Keratinocyte (primary cell): Measurements from ENCODE around the gene ANKS6. TPM values are rescaled to one million over a fixed set of nuclear protein-coding genes. Genes with fewer than 3 reads are reported as not detected.
A peak's percentile ranks its signal among the peaks of the same experiment; 100 is the strongest.

Experiments
- DNase-seq: peaks from one replicate; pipeline ENCODE4 v3.0.0-alpha.2; 2011; ENCODE audit warnings: low read depth, missing footprints, low spot score
- FAIRE-seq: peaks from 2 replicates; lab custom pipeline; 2011; peaks lifted over from hg19 to GRCh38; lab: Jason Lieb, UNC
- H2AFZ ChIP-seq: 2 replicates; pipeline ENCODE4 v1.6.0; 2012; ENCODE audit warnings: low read length, control low read depth, inconsistent platforms; ENCODE audit not compliant: control insufficient read depth
- H3K27ac ChIP-seq: 2 replicates; pipeline ENCODE4 v1.5.1; 2011; ENCODE audit warnings: low read length; ENCODE audit not compliant: control insufficient read depth, insufficient read depth
- H3K27me3 ChIP-seq: 3 replicates; pipeline ENCODE4 v1.6.0; 2011; ENCODE audit warnings: low read length; ENCODE audit not compliant: control insufficient read depth, insufficient read depth; ENCODE audit errors: extremely low read depth
- H3K36me3 ChIP-seq, 2 experiments: 2 replicates in 1 of 2; 3 replicates in 1 of 2; pipeline ENCODE4 v1.5.1; 2011; ENCODE audit warnings: low read length in 2 of 2, mild to moderate bottlenecking in 1 of 2; ENCODE audit not compliant: control insufficient read depth in 2 of 2, insufficient read depth in 2 of 2; ENCODE audit errors: extremely low read depth in 1 of 2
- H3K4me1 ChIP-seq: 3 replicates; pipeline ENCODE4 v1.5.1; 2011; ENCODE audit warnings: low read length; ENCODE audit not compliant: control insufficient read depth, insufficient read depth; ENCODE audit errors: extremely low read depth
- H3K4me2 ChIP-seq: 3 replicates; pipeline ENCODE4 v1.6.0; 2011; ENCODE audit warnings: low read depth, low read length; ENCODE audit not compliant: control insufficient read depth, insufficient read depth; ENCODE audit errors: extremely low read depth
- H3K4me3 ChIP-seq, 3 experiments: fragments of 200-600 bp in 1 of 3; sonication (generic) in 1 of 3; 2 replicates in 2 of 3; 3 replicates in 1 of 3; pipeline ENCODE4 v1.5.1; 2011 to 2016; ENCODE audit warnings: low read length in 3 of 3, mild to moderate bottlenecking in 3 of 3, control low read depth in 2 of 3, inconsistent platforms in 1 of 3, low read depth in 1 of 3, mixed read lengths in 1 of 3, mixed run types in 1 of 3, moderate library complexity in 1 of 3; ENCODE audit not compliant: control insufficient read depth in 2 of 3, insufficient read depth in 2 of 3; ENCODE audit errors: extremely low read depth in 1 of 3
- H3K79me2 ChIP-seq: 2 replicates; pipeline ENCODE4 v1.6.0; 2012; ENCODE audit warnings: low read length; ENCODE audit not compliant: control insufficient read depth, insufficient read depth
- H3K9ac ChIP-seq: 3 replicates; pipeline ENCODE4 v1.6.0; 2011; ENCODE audit warnings: low read length; ENCODE audit not compliant: control insufficient read depth, insufficient read depth; ENCODE audit errors: extremely low read depth
- H3K9me1 ChIP-seq: 3 replicates; pipeline ENCODE4 v1.6.0; 2011; ENCODE audit warnings: low read length; ENCODE audit not compliant: control insufficient read depth, insufficient read depth; ENCODE audit errors: extremely low read depth
- H3K9me3 ChIP-seq: 2 replicates; pipeline ENCODE4 v1.5.1; 2012; ENCODE audit warnings: low read depth, low read length; ENCODE audit not compliant: control insufficient read depth
- H4K20me1 ChIP-seq: 3 replicates; pipeline ENCODE4 v1.6.0; 2011; ENCODE audit warnings: low read length; ENCODE audit not compliant: control insufficient read depth, insufficient read depth; ENCODE audit errors: extremely low read depth
- CTCF ChIP-seq, 3 experiments: IDR thresholded peaks in 1 of 3; conservative IDR thresholded peaks in 1 of 3; optimal IDR thresholded peaks in 1 of 3; 2 replicates in 2 of 3; 3 replicates in 1 of 3; pipeline versions ENCODE3 to v1.5.1; 2011; ENCODE audit warnings: low read length in 3 of 3, mild to moderate bottlenecking in 3 of 3, moderate library complexity in 2 of 3, control low read depth in 1 of 3, inconsistent platforms in 1 of 3; ENCODE audit not compliant: insufficient read depth in 2 of 3; ENCODE audit errors: extremely low read depth in 1 of 3
- EZH2 ChIP-seq: IDR thresholded peaks from one replicate; pipeline ENCODE4 v1.6.1; 2012; ENCODE audit warnings: inconsistent platforms, mild to moderate bottlenecking, low read length, moderate library complexity
- dilution Hi-C: fragments of 300-500 bp; cut with MboI; formaldehyde crosslinking; loops from one replicate; pipeline ENCODE4 v1.7.0; 2020; ENCODE audit warnings: low sequenced_read_pairs; ENCODE audit not compliant: extremely low pct_ligation_motif_present
- polyA plus RNA-seq, 5 experiments: library from polyadenylated mRNA; depleted of rRNA in 3 of 5; stranded (reverse) in 3 of 5; stranded (forward) in 1 of 5; unstranded in 1 of 5; fragments of >200 nt; gene quantifications; 1 replicate in 1 of 5; 2 replicates in 3 of 5; 3 replicates in 1 of 5; pipeline versions ENCODE4 v1.2.1 to v1.2.3, GENCODE V29; 2011 to 2012; ENCODE audit warnings: missing spikeins in 2 of 5, low read depth in 1 of 5, low replicate concordance in 1 of 5

The ANKS6 gene
- polyA plus RNA-seq, 1 donor (not counting 4 experiments of a cell fraction or from before 2014, with no cell fraction given), result 13.5 TPM

- no peak overlapping the region for H3K9ac ChIP-seq
- H2AFZ ChIP-seq, result no peak overlapping the region
- dilution Hi-C loops, result no loop called here
- FAIRE-seq, result peak; percentile 69
- H4K20me1 ChIP-seq, result no peaks in the 10 kb centered on the region
- H3K27ac ChIP-seq, result no peak overlapping the region
- H3K9me3 ChIP-seq, result no peaks in the 10 kb centered on the region
- peak; percentile 35 for DNase-seq
- H3K36me3 ChIP-seq, result no peaks in the 10 kb centered on the region
- H3K4me2 ChIP-seq, result no peak overlapping the region
- H3K4me3 ChIP-seq, result no peak overlapping the region
- peaks cover 31% of the 10 kb centered on the region for H3K4me1 ChIP-seq
- no peaks in the 10 kb centered on the region for H3K79me2 ChIP-seq
- TF ChIP-seq EZH2, result no peak
- TF ChIP-seq CTCF (optimal IDR thresholded peaks at IDR 0.05 in 1 of 3, IDR thresholded peaks at IDR 0.05 in 1 of 3, conservative IDR thresholded peaks at IDR 0.05 in 1 of 3; ENCODE audit: extremely low read depth in 1 of 3, insufficient read depth in 2 of 3, low read length in 3 of 3), result no peak
- H3K9me1 ChIP-seq, result no peaks in the 10 kb centered on the region
- no peaks in the 10 kb centered on the region for H3K27me3 ChIP-seq
Measured at GRCh38 chr9:98805506-98806272, 9.3 kb upstream of the ANKS6 start.

- Histone ChIP-seq H4K20me1 (no peaks in the 10 kb centered on the region), H3K4me3 (no peak overlapping the region), H3K27me3 (no peaks in the 10 kb centered on the region), H3K9me1 (no peaks in the 10 kb centered on the region), H3K27ac (no peak overlapping the region), H3K4me1 (peaks cover 22% of the 10 kb centered on the region), H3K4me2 (no peak overlapping the region), H3K9ac (no peak overlapping the region), H3K36me3 (no peaks in the 10 kb centered on the region), H2AFZ (no peak overlapping the region), H3K9me3 (peaks cover 1% of the 10 kb centered on the region), H3K79me2 (no peaks in the 10 kb centered on the region)
- no peak for TF ChIP-seq EZH2
- TF ChIP-seq CTCF (optimal IDR thresholded peaks at IDR 0.05 in 1 of 3, IDR thresholded peaks at IDR 0.05 in 1 of 3, conservative IDR thresholded peaks at IDR 0.05 in 1 of 3; ENCODE audit: extremely low read depth in 1 of 3, insufficient read depth in 2 of 3, low read length in 3 of 3), result no peak
- dilution Hi-C loops, result no loop called here
- DNase-seq, result no peak
- FAIRE-seq, result no peak
Measured at GRCh38 chr9:98804083-98804482, 7.7 kb upstream of the ANKS6 start.
